KOPT-K1 (cell line): ENCODE results near the gene GPR32.

ENCODE experiments used
- H3K27ac ChIP-seq: fragments of 200-600 bp; sonication (generic); 2 replicates; pipeline ENCODE4 v1.5.1; 2016; ENCODE audit warnings: antibody characterized with exemption, mild to moderate bottlenecking, low read depth, low read length; ENCODE audit not compliant: poor library complexity, severe bottlenecking
- H3K36me3 ChIP-seq: fragments of 200-600 bp; sonication (generic); 2 replicates; pipeline ENCODE4 v1.5.1; 2017; ENCODE audit warnings: antibody characterized with exemption, mild to moderate bottlenecking, low read length, moderate library complexity; ENCODE audit not compliant: insufficient read depth
- H3K9me3 ChIP-seq: fragments of 200-600 bp; sonication (generic); 2 replicates; pipeline ENCODE4 v1.5.1; 2017; ENCODE audit warnings: antibody characterized with exemption, low read length, mild to moderate bottlenecking; ENCODE audit not compliant: insufficient read depth, poor library complexity, severe bottlenecking

The GPR32 gene

GRCh38 chr19:50785329-50785728 lies 15.1 kb downstream of the GPR32 start:
- no peaks in the 10 kb centered on the region for H3K36me3 ChIP-seq
- H3K27ac ChIP-seq = no peak overlapping the region
- no peaks in the 10 kb centered on the region for H3K9me3 ChIP-seq

DNA sequence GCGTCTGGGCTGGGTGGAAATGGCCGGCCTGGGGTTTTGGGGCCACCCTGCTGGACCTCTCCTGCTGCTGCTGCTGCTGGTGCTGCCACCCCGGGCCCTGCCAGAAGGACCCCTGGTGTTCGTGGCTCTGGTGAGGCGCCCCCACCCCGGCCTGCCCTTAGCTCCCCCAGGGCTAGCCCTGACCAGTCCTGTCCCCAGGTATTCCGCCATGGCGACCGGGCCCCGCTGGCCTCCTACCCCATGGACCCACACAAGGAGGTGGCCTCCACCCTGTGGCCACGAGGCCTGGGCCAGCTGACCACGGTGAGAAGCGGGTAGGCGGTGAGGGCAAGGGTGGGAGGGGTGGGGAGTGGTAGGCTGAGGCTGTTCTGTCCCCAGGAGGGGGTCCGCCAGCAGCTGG lies 20.1 kb downstream of the GPR32 start, which contains the start of gene ACP4:
Gene ACP4, plus strand, starts transcription at position 20 of the 400 bp plus-strand sequence. Its CDS starts 0 bp downstream, at position 20.
- Histone ChIP-seq H3K36me3 (peaks cover 4% of the 10 kb centered on the region; the same call in 1 of the 2 replicates), H3K27ac (no peak within 1 kb of the TSS), H3K9me3 (no peaks in the 10 kb centered on the region)

DNA sequence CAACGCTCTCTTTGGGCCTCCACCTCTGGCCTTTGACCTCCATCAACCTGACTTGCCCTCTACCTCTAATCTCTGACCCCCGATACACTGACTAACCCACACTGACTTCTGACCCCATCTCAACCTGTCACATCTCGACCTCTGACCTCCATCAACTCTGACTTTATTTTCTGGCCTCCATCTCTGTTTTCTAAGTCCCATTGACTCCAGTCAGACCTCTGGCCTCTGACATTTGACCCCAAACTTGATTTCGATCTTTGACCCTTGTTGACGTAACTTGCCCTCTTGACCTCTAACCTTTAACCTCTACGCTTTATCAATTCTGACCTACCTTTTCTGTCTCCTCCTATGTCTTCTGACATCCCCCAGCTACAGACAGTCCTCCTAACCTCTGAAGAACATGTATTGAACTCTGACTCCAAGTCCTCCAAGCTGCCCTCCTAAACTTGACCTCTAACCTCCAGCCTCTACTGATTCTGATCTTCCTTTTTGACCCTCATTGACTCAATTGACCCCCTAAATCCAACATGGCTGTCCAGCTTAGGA lies 20.7 kb downstream of the GPR32 start:
- no peak overlapping the region for H3K27ac ChIP-seq

GRCh38 chr19:50791594-50792271 lies 21.5 kb downstream of the GPR32 start:
- Histone ChIP-seq H3K27ac (no peak overlapping the region), H3K9me3 (no peaks in the 10 kb centered on the region), H3K36me3 (peaks cover 17% of the 10 kb centered on the region)

More for the DNA sequence above, 20.7 kb downstream of the GPR32 start:
- Histone ChIP-seq H3K36me3 (peaks cover 10% of the 10 kb centered on the region), H3K9me3 (no peaks in the 10 kb centered on the region)

DNA sequence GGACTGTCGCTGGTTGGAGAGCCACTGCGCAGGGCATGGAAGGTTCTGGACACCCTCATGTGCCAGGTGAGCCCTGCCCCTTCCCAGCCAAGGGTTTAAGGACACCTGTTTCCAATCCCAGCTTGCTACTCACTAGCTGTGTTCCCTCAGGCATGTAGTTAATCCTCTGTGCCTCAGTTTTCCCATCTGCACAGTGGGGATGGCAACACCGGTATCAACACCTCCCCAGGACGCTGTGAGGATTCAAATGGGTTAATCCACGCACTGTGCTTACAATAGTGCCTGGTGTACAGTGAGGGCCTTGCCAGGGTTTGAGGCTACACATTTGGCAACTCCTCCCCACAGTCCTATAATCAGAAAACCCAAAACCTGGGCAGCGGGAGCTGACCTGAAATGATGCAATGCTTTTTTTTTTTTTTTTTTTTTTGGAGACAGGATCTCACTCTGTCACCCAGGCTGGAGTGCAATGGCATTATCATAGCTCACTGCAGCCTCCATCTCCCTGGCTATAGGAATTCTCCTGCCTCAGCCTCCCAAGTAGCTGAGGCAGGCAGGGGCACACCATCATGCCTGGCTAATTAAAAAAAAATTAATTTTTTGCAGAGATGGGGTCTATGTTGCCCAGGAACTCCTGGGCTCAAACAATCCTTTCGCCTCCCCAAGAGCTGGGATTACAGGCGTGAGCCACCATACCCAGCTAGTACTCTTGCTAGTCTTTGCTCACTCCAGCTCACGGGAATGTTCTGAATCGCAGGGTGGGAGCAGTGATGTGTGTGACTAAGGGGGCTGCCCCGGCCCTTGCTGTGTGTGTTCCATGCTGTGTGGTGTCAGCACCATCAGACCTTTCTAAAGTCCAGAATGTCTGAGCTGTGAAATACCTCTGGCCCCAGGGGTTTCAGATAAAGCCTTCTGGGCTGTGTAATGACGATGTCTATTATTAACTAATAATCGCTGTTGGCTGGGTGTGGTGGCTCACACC lies 22.3 kb downstream of the GPR32 start:
- no peaks in the 10 kb centered on the region for H3K9me3 ChIP-seq

GRCh38 chr19:50793558-50794065 lies 23.3 kb downstream of the GPR32 start:
- Histone ChIP-seq H3K27ac (no peak overlapping the region), H3K9me3 (no peaks in the 10 kb centered on the region), H3K36me3 (peaks cover 36% of the 10 kb centered on the region)

More for the DNA sequence above, 22.3 kb downstream of the GPR32 start:
- H3K27ac ChIP-seq = no peak overlapping the region
- H3K36me3 ChIP-seq = peaks cover 26% of the 10 kb centered on the region

DNA sequence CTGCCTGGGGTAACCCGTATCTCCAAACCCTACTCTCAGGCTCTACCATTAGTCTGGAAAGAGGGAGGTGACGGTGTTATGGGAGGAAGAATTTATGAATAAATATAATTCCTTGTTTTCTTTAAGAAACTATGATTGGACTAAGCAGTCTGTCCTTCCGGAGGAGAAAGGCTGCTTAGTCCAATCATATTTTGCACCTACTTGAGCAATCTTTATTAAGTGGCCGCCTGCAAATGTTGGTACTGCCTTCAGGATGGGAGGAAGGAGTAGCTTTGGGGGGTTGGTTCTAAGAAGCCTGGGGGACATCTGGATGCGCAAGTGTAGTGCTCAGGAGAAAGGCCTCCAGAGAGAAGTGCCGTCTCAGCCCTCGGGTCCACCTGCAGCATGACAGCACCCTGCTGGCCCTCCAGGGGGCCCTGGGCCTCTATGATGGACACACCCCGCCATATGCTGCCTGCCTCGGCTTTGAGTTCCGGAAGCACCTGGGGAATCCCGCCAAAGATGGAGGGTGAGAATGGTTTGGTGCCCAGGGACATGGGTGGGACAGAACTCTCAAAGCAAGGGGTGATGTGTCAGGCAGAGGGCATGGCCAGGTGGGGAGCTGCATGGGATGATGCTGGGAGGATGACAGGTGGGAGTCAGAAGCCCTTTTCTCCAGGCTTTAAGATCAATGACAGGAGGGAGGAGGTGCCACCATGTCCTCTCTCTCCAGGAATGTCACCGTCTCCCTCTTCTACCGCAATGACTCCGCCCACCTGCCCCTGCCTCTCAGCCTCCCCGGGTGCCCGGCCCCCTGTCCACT lies 24.0 kb downstream of the GPR32 start:
- H3K27ac ChIP-seq = no peak overlapping the region
- H3K36me3 ChIP-seq = peaks cover 43% of the 10 kb centered on the region
- no peaks in the 10 kb centered on the region for H3K9me3 ChIP-seq

GRCh38 chr19:50794876-50795663 lies 24.8 kb downstream of the GPR32 start:
- no peaks in the 10 kb centered on the region for H3K9me3 ChIP-seq
- no peak overlapping the region for H3K27ac ChIP-seq
- peaks cover 51% of the 10 kb centered on the region for H3K36me3 ChIP-seq

- no peaks in the 10 kb centered on the region for H3K9me3 ChIP-seq
- H3K27ac ChIP-seq = no peak overlapping the region
- H3K36me3 ChIP-seq = peaks cover 56% of the 10 kb centered on the region
Observed at GRCh38 chr19:50795664-50796073, 25.4 kb downstream of the GPR32 start.

GRCh38 chr19:50796128-50796633 lies 25.9 kb downstream of the GPR32 start:
- Histone ChIP-seq H3K27ac (no peak overlapping the region), H3K9me3 (no peaks in the 10 kb centered on the region), H3K36me3 (peaks cover 61% of the 10 kb centered on the region)

DNA sequence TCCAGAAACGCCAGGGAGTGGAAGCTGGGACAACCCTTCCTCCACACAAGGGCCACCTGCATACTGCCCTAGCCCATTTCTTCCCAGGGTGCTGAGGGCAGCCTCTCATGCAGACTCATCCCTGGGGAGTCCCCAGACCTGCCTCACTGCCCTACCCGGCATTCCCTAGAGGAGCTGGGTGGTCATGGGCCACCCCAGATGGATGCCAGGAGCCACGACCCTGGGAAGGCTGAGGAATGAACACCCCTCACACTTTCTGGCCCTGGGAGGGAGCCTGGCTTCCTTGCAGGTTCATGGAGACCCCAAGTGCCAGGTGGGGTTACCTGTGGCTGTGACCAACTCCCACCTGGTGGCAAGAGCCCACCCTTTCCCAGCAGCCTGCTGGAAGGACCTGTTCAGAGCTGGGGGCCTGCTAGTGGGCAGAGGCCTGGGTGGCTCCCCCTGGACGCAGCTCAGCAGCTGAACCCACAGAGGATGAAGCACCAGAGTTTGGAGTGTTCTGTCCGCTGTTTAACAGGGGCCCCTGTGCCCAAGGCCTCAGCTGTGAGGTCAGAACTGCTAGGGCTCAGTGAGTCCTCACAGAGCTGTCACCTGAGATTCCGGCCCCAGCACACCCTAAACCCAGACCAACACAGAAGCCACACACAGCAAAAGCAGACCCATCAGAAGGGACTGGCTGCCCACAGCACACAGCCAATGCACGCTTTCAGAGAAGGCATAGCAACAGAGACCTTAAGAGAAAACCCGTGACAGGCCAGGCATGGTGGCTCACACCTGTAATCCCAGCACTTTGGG lies 26.6 kb downstream of the GPR32 start:
- Histone ChIP-seq H3K36me3 (peaks cover 66% of the 10 kb centered on the region), H3K9me3 (no peaks in the 10 kb centered on the region), H3K27ac (no peak overlapping the region)

GRCh38 chr19:50797429-50797780 lies 27.1 kb downstream of the GPR32 start:
- no peaks in the 10 kb centered on the region for H3K9me3 ChIP-seq
- H3K27ac ChIP-seq = no peak overlapping the region
- H3K36me3 ChIP-seq = peaks cover 72% of the 10 kb centered on the region
